Right renal cortex interstitium (tissue), 3 donors: ENCODE measurements around the gene KMT5C. TPM values are rescaled to one million over a fixed set of nuclear protein-coding genes. Genes with fewer than 3 reads are reported as not detected.
A peak's percentile ranks its signal among the peaks of the same experiment; 100 is the strongest.

ENCODE experiments used
- DNase-seq, 3 donors: peaks; one replicate each; pipeline ENCODE4 v3.0.0-alpha.2; 2013; ENCODE audit warnings: low read depth in 3 of 3, low spot score in 2 of 3
- polyA plus RNA-seq, 3 donors: library from polyadenylated mRNA; unstranded; fragments of 120-200 nt; gene quantifications; one replicate each; pipeline ENCODE4 v1.2.1, GENCODE V29; 2013; ENCODE audit not compliant: insufficient read length in 3 of 3

The KMT5C gene
- polyA plus RNA-seq, 3 donors = 12.1 to 13.9 (median 13.4) TPM

DNA sequence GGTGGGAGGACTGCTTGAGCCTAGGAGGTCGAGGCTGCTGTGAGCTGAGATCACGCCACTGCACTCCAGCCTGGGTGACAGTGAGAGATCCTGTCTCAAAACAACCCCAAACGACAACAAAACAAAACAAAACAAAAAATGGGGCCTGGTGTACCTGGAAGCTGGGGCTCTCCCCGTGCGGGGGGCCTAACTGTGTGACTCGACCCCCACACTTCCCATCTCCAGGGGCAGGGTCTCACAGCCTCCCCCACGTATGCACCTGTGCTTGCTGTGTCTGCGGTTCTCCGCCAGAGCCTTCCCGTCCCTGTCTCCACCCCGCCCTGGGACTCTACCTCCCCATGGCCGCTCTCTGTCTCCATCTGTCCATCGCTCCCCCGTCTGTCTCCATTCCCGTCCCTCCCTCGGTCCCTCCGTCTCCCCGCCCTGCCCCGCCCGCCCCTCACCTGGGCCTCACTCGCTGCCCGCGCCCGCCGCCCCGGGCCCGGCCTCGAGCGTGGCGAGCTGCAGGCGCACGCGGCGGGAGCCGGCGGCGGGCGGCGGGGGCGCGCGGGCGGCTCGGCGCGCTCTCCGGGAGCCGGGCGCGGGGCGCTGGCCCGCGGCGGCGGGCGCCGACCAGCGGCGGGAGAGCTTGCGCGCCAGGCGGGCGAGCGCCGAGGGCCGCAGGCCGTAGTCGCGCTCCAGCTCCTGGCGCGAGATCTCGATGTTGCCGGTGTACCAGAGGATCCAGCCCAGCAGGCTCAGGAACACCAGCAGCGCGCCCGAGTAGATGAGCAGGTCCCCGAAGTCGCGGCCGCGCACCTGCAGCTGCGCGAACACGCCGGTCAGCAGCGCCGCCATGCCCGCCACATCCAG is 43.8 kb downstream of the KMT5C start:
- DNase-seq = no peak

DNA sequence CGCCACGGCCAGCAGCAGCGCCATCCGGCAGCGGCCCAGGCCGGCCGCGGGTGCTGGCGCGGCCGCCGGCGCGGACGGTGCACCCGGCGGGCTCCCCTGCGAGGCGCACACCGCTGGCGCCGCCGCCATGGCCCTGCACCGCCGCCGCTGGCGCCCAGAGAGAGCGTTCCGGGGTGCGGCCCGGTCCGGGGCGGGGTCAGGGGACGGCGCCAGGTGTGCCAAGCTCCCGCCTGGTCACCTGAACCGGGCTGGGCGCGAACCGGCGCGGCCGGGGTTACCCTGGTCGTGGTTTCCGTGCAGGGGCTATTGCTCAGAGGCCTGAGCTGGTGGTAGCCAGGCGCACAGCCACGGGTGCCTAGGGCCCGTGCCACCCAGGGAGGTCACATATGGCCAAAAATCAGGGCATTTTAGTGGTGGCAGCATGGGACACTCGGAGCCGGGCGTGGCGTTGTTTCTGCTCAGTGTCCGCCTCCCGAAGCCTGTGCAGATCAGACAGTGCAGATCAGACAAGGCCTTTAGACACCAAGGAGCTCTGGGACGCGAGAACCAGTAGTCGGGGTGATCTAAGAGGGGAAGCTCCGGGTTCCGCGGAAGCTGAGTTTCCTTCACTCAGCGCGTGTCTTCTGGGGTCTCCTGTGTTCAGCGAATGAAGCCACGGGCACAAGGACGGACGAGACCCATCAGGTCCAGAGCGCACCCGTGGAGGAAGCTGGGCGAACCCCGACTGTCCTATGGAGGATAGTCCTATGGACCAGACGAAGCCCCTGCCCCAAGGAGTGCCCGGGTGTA is 44.6 kb downstream of the KMT5C start, which contains the start of gene TMEM238:
Gene TMEM238, minus strand, starts transcription at position 162 of the 789 bp plus-strand sequence. Its CDS starts 33 bp downstream, at position 129.
- no peak for DNase-seq

GRCh38 chr19:55384920-55385723 is 45.4 kb downstream of the KMT5C start:
- DNase-seq = peak; percentile 94 to 98 (median 95)

- DNase-seq = peak in 2 of 3 donors; percentile 98 to 99
Measured at GRCh38 chr19:55385724-55386492, 46.2 kb downstream of the KMT5C start, which contains the start of gene RPL28. Gene RPL28, plus strand, starts transcription at chr19:55385932. Its CDS starts 426 bp downstream, at chr19:55386358.

DNA sequence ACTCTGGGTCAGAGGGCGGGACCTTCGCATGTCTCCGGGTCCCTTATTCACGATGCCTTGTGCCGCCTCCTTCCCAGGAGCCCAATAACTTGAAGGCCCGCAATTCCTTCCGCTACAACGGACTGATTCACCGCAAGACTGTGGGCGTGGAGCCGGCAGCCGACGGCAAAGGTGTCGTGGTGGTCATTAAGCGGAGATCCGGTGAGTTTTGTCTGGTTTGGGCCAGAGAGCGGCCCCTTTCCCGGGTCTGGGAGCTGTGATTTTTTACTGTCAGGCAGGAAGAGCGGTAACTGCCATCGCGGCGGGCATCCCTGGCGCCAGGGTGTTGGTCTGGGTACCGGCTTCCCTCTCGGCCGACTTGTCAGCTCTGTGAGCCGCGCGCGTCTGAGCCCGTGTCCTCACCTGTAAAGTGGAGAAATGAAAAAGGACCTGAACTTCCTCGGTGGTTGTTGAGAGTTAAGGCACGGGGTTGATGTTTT is 46.9 kb downstream of the KMT5C start:
- no peak for DNase-seq

GRCh38 chr19:55387736-55388497 is 48.2 kb downstream of the KMT5C start:
- DNase-seq = no peak

- DNase-seq = no peak
Measured at GRCh38 chr19:55389386-55390317, 50.0 kb downstream of the KMT5C start.

- no peak for DNase-seq
Measured at GRCh38 chr19:55390461-55390880, 50.8 kb downstream of the KMT5C start.

DNA sequence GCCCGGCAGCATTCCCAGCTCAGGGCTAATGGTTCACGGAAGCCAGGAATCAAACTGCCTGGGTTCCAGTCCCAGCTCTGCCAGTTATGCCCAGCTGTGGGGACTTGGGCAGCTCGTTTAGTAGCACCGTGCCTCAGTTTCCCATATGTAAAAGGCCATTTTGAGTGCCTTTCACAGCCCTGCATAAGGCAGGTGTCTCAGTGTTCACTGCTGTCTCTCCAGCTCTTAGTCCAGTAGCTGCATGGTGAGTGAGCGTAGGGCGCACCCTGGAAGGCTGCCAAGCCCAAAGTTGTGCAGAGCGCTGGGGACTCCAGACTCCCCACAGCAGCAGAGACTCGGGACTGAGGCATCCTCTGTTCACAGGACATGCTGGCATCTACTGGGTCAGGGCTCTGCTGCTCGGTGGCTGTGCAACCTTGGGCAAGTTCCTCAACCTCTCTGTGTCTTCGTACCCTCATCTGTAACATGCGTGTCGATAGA is 51.6 kb downstream of the KMT5C start:
- no peak for DNase-seq

- no peak for DNase-seq
Measured at GRCh38 chr19:55391702-55392615, 52.3 kb downstream of the KMT5C start.

DNA sequence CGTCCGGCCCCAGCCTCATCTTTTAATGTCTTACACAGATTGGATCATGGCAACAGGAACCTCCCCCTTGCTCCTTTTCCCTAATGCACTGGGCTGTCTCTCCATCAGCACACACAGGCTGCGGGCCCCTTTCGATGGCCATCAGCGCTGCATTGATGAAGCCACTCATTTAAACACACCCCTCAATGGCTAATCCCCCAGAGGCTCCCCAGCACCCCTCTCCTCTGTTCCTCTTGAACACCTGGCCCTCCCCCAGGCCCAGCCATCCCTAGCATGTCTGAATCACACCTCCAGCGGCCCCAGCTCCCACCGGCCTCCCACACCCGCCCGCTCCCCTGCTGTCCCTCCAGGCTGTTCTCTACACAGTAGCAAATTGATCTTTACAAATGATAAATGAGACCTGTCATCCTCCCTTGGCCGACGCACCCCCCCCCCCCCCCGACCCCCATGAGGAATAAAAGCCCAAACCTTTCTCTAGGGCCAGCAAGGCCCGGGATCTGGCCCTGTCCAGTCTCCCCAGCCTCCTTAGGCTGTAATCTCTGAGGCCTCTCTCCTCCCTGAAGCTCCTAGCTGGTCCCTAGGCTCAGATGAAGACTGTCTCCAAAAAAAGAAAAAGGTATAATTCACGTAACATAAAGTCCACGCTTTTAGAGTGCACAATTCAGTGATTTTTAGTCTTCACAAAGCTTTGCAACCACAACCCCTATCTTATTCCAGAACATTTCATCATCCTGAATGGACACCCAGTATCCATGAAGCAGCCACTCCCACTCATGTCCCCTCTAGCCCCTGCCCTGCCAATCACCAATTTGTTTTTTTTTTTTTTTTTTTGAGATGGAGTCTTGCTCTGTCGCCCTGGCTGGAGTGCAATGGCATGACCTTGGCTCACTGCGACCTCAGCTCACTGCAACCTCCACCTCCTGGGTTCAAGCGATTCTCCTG is 53.4 kb downstream of the KMT5C start:
- no peak for DNase-seq

Other genes starting within 250 kb of the KMT5C start
- gene PPP1R12C, start 222.2 kb upstream of the KMT5C start, polyA plus RNA-seq = 10 to 100 TPM; 60.0 to 64.3 (median 64.1) TPM
- gene TNNT1, start 190.7 kb upstream of the KMT5C start, polyA plus RNA-seq = 1 to 10 TPM; 2.1 to 7.7 (median 3.9) TPM
- gene TNNI3, start 182.1 kb upstream of the KMT5C start, polyA plus RNA-seq = 1 to 10 TPM; 2.9 to 4.9 (median 4.8) TPM
- gene DNAAF3, start 173.3 kb upstream of the KMT5C start, polyA plus RNA-seq = 1 to 10 TPM; 5.4 to 7.9 (median 6.9) TPM
- under 1 TPM; 0.18 to 0.60 (median 0.41) TPM for gene SYT5, start 159.6 kb upstream of the KMT5C start, polyA plus RNA-seq
- gene PTPRH, start 130.4 kb upstream of the KMT5C start, polyA plus RNA-seq = under 1 TPM; 0.04 to 0.07 (median 0.07) TPM
- gene TMEM86B, start 111.1 kb upstream of the KMT5C start, polyA plus RNA-seq = 1 to 10 TPM; 1.7 to 2.4 (median 2.2) TPM
- 10 to 100 TPM; 37.4 to 49.3 (median 39.1) TPM for gene PPP6R1, start 80.9 kb upstream of the KMT5C start, polyA plus RNA-seq
- 10 to 100 TPM; 23.1 to 29.3 (median 25.7) TPM for gene HSPBP1, start 59.8 kb upstream of the KMT5C start, polyA plus RNA-seq
- 10 to 100 TPM; 11.5 to 13.1 (median 11.8) TPM for gene BRSK1, start 55.9 kb upstream of the KMT5C start, polyA plus RNA-seq
- 1 to 10 TPM in 2 of 3 donors, under 1 TPM in 1; 0.83 to 1.6 (median 1.1) TPM for gene TMEM150B, start 14.5 kb upstream of the KMT5C start, polyA plus RNA-seq
- under 1 TPM; 0.31 to 0.97 (median 0.54) TPM for gene COX6B2, start 14.8 kb downstream of the KMT5C start, polyA plus RNA-seq
- gene GARIN5B, start 23.4 kb downstream of the KMT5C start, polyA plus RNA-seq = under 1 TPM in 1 of 3 donors, not detected in 2; 0.06 TPM
- 1 to 10 TPM in 1 of 3 donors, under 1 TPM in 2; 0.69 to 1.0 (median 0.90) TPM for gene IL11, start 30.6 kb downstream of the KMT5C start, polyA plus RNA-seq
- gene TMEM190, start 37.0 kb downstream of the KMT5C start, polyA plus RNA-seq = under 1 TPM in 2 of 3 donors, not detected in 1; 0.23 to 0.36 TPM
- gene TMEM238, start 44.4 kb downstream of the KMT5C start, polyA plus RNA-seq = under 1 TPM; 0.15 to 0.42 (median 0.32) TPM
- gene RPL28, start 46.1 kb downstream of the KMT5C start, polyA plus RNA-seq = 100 to 1,000 TPM; 731 to 916 (median 764) TPM
- 10 to 100 TPM; 38.8 to 53.3 (median 46.7) TPM for gene UBE2S, start 67.9 kb downstream of the KMT5C start, polyA plus RNA-seq
- gene SHISA7, start 103.4 kb downstream of the KMT5C start, polyA plus RNA-seq = under 1 TPM; 0.11 to 0.19 (median 0.13) TPM
- gene ISOC2, start 121.8 kb downstream of the KMT5C start, polyA plus RNA-seq = 10 to 100 TPM; 28.7 to 38.3 (median 31.9) TPM
- not detected for gene C19orf85, start 124.9 kb downstream of the KMT5C start, polyA plus RNA-seq
- gene ZNF628, start 136.7 kb downstream of the KMT5C start, polyA plus RNA-seq = 1 to 10 TPM; 2.0 to 3.0 (median 3.0) TPM
- gene NAT14, start 145.3 kb downstream of the KMT5C start, polyA plus RNA-seq = 10 to 100 TPM; 44.7 to 51.7 (median 45.9) TPM
- gene SSC5D, start 148.6 kb downstream of the KMT5C start, polyA plus RNA-seq = 1 to 10 TPM; 1.1 to 1.6 (median 1.2) TPM
- under 1 TPM; 0.37 to 0.51 (median 0.50) TPM for gene SBK2, start 197.3 kb downstream of the KMT5C start, polyA plus RNA-seq
- gene SBK3, start 205.7 kb downstream of the KMT5C start, polyA plus RNA-seq = under 1 TPM in 2 of 3 donors, not detected in 1; 0.15 to 0.21 TPM
- 10 to 100 TPM; 11.8 to 13.2 (median 13.1) TPM for gene ZNF579, start 241.0 kb downstream of the KMT5C start, polyA plus RNA-seq